SK-N-MC (cell line): ENCODE measurements around the gene SVOPL.
"Not testable (repeated sequence)": the region's sequence is repeated elsewhere in the genome, so short reads cannot be mapped to it uniquely, and the experiment has no call there.

ENCODE experiments used
- EZH2 ChIP-seq: fragments of 200-600 bp; sonication (generic); IDR thresholded peaks from one replicate; pipeline ENCODE4 v1.6.1; 2017; ENCODE audit warnings: antibody characterized with exemption
- FOXP2 ChIP-seq: optimal IDR thresholded peaks from 2 replicates; pipeline ENCODE3; 2011; ENCODE audit warnings: mild to moderate bottlenecking, moderate library complexity; ENCODE audit not compliant: insufficient read depth; ENCODE audit errors: extremely low read length, control extremely low read depth
- POLR2AphosphoS5 ChIP-seq: IDR thresholded peaks from 2 replicates; pipeline ENCODE4 v1.6.1; 2012; ENCODE audit warnings: mild to moderate bottlenecking, low read depth, low read length, borderline replicate concordance

GRCh38 chr7:138695776-138696175 lies 5.4 kb downstream of the SVOPL start:
- TF ChIP-seq EZH2, POLR2AphosphoS5, FOXP2: not testable (repeated sequence)
